ENCODE measurements around the gene PDHB.

PDHB gene

DNA sequence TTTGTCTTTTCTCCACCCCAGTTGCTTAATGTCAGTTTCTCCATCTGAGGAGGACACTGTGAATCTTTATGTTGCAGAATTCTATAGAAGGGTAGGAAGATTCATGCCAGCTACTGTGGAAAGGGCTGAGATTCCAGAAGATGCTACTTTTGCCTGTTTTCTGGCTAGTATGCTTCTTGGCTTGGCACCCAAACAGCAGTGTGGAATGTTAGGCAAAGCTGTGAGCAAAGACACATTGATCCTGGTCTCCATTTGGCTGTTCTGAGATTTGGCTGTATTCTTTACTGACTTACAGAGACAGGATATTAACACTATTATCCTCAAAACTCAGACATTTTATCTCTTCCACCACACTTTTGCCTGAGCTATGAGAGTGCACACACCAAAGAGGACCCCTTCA lies 39.3 kb downstream of the PDHB start:
- DNase-seq: no peak

DNA sequence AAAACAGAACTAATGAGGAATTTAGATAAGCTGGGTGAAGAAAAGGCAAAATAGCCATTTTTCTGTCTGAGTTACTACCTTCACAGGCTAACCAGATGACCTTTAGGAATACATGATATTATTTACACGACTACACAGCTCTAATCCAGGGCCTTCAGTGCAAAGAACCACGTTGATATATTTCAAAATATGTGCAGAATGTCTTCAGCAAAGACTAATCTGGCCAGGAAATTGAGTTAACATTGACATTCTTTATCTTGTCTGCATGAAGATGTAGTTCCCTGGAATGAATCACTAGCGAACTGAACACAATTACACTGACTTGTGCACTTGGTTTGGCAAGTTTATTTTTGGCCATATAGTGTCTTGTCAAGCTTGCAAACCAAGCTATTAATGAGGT lies 41.5 kb downstream of the PDHB start:
- DNase-seq: no peak

DNA sequence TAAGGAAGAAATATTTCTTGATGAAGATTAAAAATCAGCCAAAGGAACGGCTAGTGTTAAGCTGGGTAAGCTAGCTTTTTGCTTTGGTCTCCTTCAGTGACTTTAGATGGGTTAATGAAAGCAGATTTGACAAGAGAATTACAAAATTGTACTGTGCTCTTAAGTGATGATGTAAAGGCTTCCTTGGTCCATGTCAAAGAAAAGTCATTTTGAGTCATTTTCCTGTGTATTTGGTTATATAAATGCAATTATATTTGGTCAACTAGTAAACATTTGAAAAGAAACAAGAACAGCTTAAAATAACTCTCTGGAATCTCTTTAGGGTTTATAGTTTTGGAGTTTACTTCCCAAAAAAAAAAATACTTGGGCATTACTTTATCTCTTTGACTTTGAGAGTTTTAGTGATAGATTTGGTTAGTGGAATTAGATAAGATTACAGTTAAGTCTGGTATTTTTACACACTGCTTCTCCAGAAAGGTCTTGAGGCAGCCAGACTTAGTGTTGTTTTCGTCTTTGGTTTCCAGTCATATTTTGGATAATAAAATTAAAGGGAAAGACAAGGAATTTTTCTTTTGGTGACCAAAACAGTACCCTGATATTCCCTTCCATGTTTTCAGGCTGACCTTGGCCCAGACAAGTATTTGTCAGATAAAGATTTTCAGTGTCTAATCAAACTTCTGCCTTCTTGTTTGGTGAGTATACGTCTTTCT lies 42.3 kb downstream of the PDHB start:
- no peak for DNase-seq

DNA sequence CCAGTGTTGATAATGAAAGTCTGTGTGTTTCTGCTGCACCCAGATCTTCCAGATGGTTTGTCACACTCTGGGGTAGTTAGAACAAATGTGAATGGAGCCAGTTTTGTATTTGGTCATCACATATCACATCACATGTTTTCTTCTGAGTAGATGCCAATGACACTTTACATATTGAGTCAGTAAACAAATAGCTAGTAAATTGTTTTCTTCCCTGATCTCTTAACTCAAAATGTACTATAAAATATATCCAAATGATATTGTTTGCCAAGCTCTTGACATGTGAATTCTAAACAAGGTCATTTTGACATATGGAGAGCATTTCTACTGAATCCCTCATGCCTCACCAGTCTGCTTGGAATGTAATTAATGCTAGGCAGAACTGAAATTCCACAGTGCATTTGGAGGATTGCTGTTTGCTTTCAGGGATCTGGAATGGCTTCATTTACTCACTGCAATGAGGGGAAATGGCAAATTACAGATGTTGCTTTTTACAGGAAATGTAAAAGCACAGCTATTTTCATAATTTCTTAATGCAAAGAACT lies 45.0 kb downstream of the PDHB start:
- no peak for DNase-seq

DNA sequence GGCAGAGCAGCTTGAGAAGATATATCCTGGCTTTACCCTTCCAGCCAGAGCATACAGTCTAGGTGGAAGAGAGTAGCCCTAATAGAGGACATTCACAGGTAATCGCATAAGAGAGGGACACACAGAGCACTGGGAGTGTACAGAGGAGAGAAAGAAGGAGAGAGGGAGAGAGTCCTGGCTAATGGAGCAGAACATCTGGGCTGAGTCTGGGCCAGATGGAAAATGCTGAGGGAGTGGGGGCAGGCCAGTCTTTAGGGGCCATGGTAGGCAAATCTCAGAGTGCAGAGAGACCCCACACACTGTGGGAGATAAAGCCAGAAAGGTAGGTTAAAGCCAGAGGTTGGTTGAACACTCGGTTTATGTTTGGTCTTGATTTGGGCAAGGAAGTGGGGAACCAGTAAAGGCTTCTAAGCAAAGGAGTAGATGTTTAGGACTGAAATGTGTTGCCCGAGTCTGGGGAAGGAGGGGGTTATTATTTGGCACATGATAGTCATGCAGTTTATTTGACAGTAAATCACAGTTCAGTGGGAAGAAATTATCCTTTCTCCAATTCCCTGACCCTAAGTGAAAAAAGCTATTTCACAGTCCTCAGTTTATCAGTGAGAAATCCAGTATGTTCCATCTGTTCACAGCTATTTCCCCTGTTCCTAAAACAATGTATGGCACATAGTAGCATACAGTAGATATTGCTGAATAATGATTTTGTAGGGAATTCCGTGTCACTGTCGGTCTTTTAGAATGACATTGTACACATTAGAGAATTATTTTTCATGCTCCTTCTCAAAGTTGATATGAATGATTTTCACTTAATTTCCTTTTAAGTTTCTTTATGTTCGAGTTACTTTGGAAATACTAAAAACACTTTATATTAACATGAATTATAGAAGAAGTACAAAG lies 45.7 kb downstream of the PDHB start:
- no peak for DNase-seq

DNA sequence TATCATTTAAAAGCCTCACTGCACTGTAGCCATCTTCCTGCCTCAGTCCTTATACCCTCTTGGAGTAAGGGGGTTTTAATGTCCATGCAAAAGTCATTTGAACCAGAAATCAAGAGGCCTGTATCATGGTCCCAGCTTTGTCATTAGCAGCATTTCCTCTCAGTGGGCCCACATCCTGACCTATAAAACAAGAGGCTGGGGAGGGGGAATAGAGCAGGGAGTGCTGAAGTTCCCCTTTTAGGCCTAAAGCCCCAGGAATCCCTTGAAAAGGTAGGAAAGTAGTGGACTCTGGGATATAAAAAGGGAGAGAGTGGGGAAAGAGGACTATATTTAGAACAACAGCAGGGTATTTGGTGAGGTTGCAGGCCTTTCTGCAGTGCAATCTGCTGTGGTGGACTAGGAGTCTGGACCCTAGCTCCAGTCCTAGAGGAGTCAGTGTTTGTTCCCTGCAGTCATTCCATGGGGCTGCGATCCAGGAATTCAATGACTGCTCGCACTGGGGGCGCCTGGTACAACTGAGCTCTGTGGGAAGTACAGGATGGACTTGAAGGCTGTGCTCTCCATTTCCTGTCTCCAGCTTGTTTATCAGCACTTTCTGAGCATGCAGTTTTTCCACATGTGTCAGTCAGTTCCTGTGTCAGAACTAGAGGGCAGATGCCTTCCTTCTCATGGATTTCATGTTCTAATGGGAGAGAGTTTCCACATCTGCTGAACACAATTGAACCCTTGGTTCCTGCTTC lies 46.8 kb downstream of the PDHB start:
- DNase-seq: no peak

DNA sequence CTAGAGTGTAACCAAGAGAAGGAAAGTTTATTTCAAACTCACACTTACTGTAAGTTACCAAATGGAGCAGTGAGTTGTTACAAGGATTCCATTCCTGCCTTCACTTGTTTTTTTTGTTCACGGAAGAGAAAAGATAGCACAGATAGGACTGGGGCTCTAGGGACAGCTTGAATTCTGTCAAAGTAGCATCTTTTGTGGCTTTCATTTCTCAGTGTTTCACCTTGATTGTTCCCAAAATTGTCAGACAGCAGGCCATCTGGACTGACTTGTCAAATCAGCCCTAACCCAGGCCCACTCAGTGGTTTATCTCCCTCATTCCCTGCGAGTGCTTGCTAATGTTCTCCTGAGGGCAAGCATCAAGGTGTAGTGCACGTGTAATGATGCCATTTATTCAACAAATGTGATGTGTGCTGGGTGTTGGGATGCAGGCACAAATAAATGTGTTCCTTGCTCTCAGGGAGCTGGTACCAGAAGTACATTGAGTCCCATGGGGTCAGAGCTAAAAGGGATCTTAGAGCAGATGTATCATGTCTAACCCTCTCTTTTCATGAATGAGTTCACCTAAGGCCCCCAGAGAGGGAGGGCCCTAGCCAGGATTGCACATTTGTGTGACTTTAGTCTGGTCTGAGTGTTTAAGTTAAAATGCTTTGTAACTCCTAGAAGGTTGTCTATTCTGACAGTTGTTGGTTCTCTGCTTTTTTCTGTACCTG lies 49.1 kb downstream of the PDHB start:
- DNase-seq: no peak

DNA sequence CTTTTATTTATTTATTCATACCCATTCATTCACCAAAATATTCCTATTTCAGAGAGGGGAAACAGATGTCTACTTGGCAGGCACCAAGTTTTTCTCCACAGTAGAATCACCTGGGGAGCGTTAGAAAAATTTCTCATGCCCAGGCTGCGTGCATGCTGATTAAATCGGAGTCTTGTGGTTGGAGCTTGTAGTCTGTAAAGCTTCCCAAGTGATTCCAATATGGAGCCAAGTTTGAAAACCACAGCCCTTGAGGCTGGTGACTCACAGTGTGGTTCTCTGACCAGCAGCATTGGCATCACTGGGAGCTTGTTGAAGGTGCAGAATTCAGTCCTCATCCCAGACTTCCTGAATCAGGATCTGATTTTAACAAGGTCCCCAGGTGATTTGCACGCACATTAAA lies 49.7 kb downstream of the PDHB start:
- DNase-seq: no peak

DNA sequence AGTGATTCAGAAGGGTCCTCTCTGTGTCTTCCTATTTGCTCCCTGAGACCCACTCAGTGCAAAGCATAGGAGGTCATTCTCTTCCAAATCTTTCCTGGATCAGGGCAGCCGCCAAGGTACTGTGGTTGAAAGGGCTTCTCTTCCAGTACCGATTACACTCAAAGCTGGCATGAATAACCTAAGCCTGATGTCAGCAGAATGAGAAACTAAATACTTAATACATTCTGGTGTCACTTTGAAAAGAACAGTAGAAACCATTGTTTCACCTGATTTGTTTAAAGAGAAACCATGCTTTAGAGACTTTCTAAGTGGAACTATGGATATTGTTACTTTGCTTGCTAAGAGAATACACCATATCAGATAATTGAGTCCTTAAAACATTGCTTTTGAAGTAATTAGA lies 50.2 kb downstream of the PDHB start:
- DNase-seq: no peak

DNA sequence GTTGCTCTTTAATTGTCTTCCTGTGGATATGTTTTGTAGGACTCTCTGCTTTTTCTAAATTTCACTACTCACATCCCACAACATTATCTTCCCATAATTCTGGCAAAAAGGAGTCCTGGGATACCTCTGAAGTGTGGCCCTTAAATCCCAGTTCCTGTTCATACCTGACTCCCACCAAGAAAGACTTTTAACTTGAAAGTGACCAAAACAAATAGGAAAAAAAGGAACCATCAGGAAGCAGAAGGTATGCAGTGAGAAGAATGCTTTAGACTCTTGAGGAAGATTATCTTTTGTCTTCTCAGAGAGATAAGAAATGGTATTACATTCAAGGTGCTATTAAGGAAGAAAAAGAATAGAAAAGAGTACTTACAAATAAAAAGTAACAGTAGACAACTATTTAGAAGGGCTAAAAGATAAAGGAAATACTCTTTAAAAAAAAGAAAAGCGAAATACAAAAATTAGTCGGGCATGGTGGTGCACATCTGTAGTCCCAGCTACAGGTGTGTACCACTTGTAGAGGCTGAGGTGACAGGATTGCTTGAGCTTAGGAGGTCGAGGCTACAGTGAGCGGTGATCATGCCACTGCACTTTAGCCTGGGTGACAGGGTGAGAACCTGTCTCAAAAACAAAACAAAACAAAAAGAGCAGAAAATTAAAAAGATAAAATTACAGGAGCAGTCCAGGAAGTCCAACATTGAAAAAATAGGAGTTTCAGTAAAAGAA lies 54.1 kb downstream of the PDHB start:
- no peak for DNase-seq

DNA sequence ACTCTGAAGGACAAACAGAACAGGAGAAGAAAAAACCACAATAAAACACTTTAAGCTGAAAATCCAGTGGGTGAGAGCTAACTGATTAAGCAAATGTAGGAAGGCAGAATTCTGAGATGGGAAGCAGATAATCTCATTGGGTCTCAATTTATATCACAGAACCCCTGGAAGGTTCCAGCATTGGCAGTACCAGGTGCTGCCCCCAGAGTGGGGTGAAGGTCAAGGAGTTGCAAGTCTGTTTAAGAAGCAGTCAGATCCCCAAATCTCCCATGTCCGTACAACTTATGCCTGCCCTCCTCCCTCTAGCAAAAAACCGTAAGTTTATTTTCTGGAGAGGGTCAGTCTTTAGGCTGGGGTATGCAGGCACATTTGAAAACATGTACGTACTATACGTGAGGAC lies 55.9 kb downstream of the PDHB start:
- no peak for DNase-seq

All from CD4-positive, alpha-beta T cell treated with Interleukin-10 for 1 hour (primary cell).